BJ (cell line): ENCODE measurements around the gene DMD. TPM values are rescaled to one million over a fixed set of nuclear protein-coding genes. Genes with fewer than 3 reads are reported as not detected.

Experiments used
- CTCF ChIA-PET: fragments of 350-600 bp; formaldehyde crosslinking; extraction: SDS; loops from one replicate; lab custom pipeline; 2021; ENCODE audit warnings: antibody characterized with exemption, inconsistent platforms; lab: Yijun Ruan, JAX
- POLR2A ChIA-PET: fragments of 300-600 bp; sonication (Branson Sonifier 250); formaldehyde crosslinking; extraction: SDS; loops from one replicate; lab custom pipeline; 2021; ENCODE audit warnings: antibody characterized with exemption; lab: Charles Lee
- DNase-seq: peaks from one replicate; pipeline ENCODE4 v3.0.0-alpha.2; 2011; ENCODE audit warnings: low read depth
- H3K27me3 ChIP-seq: 2 replicates; pipeline ENCODE4 v1.6.0; 2011; ENCODE audit warnings: low read length; ENCODE audit not compliant: control insufficient read depth, insufficient read depth
- H3K36me3 ChIP-seq: 2 replicates; pipeline ENCODE4 v1.5.1; 2011; ENCODE audit warnings: low read length; ENCODE audit not compliant: control insufficient read depth, insufficient read depth
- H3K4me3 ChIP-seq: 2 replicates; pipeline ENCODE4 v1.5.1; 2011; ENCODE audit warnings: low read depth, mild to moderate bottlenecking, control low read depth, low read length
- polyA plus RNA-seq: library from polyadenylated mRNA; depleted of rRNA; stranded (reverse); fragments of >200 nt; gene quantifications from 2 replicates; pipeline ENCODE4 v1.2.3, GENCODE V29; 2011
- TF ChIP-seq, protein P1 (sequence below): IDR thresholded peaks from 2 replicates; pipeline ENCODE4 v1.5.1; 2011; ENCODE audit warnings: low read depth, mild to moderate bottlenecking, control low read depth, inconsistent platforms, low read length, moderate library complexity; ENCODE audit not compliant: insufficient read depth

The DMD gene
- polyA plus RNA-seq, 1 experiment = 12.5 TPM

DNA sequence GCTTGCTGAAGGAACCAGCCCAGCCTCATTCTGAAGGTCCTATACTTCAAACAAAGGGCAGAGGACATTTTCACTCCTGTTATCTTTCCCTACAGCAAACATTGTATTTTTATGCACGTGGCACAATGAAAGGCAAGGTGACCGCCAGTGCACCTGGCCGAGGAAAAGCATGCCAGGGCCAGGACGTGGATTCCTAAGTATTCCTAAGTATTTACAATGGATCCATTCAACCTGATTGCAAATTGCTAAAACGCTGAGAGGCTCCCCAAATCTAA lies 2011.6 kb downstream of the DMD start:
- CTCF ChIA-PET = no interaction called here
- H3K4me3 ChIP-seq = no peak overlapping the region
- no peak for DNase-seq

DNA sequence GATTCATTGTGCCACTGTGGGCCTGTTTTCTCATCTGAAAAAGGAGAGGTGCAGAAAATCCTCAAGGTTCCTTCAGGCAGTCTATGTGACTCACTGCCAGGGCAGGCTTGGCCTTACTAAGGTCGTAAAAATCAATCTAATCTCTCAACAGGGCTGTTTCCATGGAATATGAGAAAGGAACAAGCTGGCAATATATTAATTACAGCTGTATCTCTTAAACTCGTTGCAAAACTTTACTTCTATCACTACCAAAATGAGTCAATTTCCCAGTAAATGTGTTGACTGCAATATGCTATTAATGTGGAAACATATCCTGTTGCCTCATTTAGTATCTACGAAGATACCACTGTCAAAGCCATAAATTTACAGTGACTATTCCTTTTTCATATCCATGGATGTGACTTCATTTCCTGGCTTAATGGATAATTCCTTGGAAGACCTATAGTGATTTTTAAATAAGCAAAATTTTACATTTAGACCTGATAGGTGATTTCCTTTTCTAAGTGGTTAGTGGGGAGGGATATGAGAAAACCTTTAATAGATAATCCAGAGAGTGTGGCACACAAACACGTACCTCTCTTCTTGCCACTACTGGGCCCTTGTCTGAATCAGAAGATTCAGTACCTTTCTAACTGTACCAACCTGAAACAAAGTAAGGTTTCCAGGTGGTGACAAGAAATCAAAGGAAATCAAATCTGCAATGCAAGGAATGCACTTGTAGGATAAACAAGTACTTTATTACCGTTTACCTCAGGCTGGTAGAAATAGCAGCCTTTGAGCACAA lies 2012.1 kb downstream of the DMD start:
- ChIA-PET POLR2A (no interaction called here), CTCF (interaction anchor here (0.9 kb wide), 1 partner anchor 346 kb away, joined by 3 read pairs; no protein-coding TSS in a partner anchor)
- H3K36me3 ChIP-seq = no peaks in the 10 kb centered on the region; the same call in 1 of the 2 replicates
- no peak overlapping the region for H3K4me3 ChIP-seq
- peak; percentile 51 for DNase-seq
- TF ChIP-seq, protein P1, sequence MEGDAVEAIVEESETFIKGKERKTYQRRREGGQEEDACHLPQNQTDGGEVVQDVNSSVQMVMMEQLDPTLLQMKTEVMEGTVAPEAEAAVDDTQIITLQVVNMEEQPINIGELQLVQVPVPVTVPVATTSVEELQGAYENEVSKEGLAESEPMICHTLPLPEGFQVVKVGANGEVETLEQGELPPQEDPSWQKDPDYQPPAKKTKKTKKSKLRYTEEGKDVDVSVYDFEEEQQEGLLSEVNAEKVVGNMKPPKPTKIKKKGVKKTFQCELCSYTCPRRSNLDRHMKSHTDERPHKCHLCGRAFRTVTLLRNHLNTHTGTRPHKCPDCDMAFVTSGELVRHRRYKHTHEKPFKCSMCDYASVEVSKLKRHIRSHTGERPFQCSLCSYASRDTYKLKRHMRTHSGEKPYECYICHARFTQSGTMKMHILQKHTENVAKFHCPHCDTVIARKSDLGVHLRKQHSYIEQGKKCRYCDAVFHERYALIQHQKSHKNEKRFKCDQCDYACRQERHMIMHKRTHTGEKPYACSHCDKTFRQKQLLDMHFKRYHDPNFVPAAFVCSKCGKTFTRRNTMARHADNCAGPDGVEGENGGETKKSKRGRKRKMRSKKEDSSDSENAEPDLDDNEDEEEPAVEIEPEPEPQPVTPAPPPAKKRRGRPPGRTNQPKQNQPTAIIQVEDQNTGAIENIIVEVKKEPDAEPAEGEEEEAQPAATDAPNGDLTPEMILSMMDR = no peak
- H3K27me3 ChIP-seq = no peaks in the 10 kb centered on the region

More for the DNA sequence above, 2011.6 kb downstream of the DMD start:
- H3K36me3 ChIP-seq = no peaks in the 10 kb centered on the region; the same call in 1 of the 2 replicates
- POLR2A ChIA-PET = no interaction called here
- no peaks in the 10 kb centered on the region for H3K27me3 ChIP-seq
- TF ChIP-seq, protein P1 = no peak

DNA sequence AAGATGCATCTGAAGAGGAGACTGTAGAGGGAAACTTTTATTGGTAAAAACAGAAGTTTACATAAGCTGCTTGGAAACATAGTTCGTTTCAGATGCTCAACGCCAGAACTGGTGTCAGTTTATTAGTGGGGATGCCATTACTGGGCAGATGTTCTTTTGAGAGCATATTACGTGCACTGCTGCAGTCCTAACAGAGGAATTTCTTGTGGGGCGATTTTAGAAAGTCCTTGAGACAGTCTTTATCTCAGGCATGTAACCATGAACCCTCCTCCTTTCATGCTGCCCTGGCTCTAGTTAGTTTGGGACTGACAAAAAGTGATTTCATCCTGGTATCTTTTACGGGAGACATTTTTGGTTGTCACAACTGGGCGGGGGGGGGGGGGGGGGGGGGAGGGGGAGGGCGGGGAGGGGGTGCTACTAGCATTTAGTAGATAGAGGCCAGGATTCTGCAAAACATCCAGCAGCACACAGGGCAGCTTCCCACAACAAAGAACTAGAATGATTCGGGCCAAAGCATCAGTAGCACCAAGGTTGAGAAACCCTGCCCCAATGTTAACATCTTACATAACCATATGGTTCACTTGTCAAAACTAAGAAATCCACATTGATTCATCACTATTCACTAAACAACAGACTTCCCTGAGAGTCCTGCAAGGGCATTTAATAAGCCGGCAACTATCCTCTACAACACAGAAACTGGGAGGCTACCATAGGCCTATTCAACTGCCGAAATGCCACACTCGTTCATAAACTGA lies 2021.0 kb downstream of the DMD start:
- no peak for DNase-seq
- ChIA-PET POLR2A (no interaction called here), CTCF (no interaction called here)
- H3K4me3 ChIP-seq = no peak overlapping the region
- H3K36me3 ChIP-seq = no peaks in the 10 kb centered on the region
- TF ChIP-seq, protein P1 = no peak
- H3K27me3 ChIP-seq = no peaks in the 10 kb centered on the region

DNA sequence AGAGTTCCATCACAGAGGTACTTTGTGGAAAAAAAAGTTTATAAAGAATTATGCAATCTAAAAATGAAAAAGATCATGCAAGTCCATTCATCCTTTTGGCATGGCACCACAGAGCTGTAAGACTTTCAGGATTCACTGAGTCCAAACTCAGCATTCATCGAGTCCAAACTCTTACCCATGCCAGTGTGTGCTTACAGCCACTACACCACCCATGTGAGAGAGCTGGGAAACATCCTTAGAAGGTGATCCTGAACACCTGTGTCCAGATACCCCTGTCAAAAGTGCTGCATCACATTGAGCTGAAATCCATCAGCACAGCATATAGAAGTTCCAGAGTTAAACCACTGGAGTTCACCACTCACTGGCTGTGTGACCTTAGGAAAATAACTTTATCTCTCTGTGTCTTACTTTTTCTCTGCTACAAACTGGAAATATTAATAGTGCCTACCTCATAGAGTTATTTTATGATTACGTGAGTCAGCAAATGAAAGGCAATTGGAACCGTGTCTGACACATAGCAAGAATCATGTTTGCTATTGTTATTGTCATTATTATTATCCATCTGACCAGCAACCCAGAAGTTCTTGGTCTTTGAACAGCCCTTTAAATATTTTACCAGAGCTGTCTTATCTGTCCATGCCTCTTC lies 2024.5 kb downstream of the DMD start:
- no peak for DNase-seq
- TF ChIP-seq, protein P1 = no peak
- Histone ChIP-seq H3K36me3 (no peaks in the 10 kb centered on the region), H3K27me3 (no peaks in the 10 kb centered on the region), H3K4me3 (no peak overlapping the region)
- POLR2A ChIA-PET = no interaction called here
- CTCF ChIA-PET = interaction anchor here (0.7 kb wide), 1 partner anchor 20 kb away, joined by 3 read pairs; no protein-coding TSS in a partner anchor

DNA sequence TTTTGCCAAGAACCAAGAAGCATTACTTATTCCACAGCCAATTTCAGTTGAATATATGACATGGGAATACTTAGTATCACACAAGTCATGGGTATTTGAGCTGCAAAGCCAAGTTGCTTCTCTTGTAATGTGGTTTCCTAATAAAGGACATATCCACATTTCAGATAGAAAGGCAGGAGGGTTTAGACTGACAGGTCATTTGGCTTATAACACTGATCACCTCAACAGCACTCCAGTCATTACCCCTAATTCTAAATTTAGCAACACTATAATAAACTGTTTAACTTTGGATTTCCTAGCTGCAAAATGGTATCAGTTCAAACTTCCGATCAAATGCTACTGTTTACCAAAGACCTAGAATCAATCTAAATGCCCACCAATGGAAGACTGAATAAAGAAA lies 2025.5 kb downstream of the DMD start:
- TF ChIP-seq, protein P1 = no peak
- ChIA-PET CTCF (no interaction called here), POLR2A (no interaction called here)
- no peak for DNase-seq
- Histone ChIP-seq H3K4me3 (no peak overlapping the region), H3K36me3 (no peaks in the 10 kb centered on the region), H3K27me3 (no peaks in the 10 kb centered on the region)
